D721Med (cell line): ENCODE measurements around the gene RUNX1.

Experiments
- DNase-seq: peaks from one replicate; pipeline ENCODE4 v3.0.0; 2011; ENCODE audit warnings: low spot score; ENCODE audit not compliant: insufficient read length
- FAIRE-seq: peaks from 2 replicates; lab custom pipeline; 2011; peaks lifted over from hg19 to GRCh38; lab: Jason Lieb, UNC
- TF ChIP-seq, protein P1 (sequence below): IDR thresholded peaks from 2 replicates; pipeline ENCODE4 v1.5.1; 2012; ENCODE audit warnings: mild to moderate bottlenecking, control low read depth; ENCODE audit not compliant: insufficient read depth; ENCODE audit errors: missing control alignments

The RUNX1 gene

GRCh38 chr21:34857874-34858273 lies 191.2 kb downstream of the RUNX1 start:
- DNase-seq (no peak), FAIRE-seq (no peak)
- TF ChIP-seq, protein P1, sequence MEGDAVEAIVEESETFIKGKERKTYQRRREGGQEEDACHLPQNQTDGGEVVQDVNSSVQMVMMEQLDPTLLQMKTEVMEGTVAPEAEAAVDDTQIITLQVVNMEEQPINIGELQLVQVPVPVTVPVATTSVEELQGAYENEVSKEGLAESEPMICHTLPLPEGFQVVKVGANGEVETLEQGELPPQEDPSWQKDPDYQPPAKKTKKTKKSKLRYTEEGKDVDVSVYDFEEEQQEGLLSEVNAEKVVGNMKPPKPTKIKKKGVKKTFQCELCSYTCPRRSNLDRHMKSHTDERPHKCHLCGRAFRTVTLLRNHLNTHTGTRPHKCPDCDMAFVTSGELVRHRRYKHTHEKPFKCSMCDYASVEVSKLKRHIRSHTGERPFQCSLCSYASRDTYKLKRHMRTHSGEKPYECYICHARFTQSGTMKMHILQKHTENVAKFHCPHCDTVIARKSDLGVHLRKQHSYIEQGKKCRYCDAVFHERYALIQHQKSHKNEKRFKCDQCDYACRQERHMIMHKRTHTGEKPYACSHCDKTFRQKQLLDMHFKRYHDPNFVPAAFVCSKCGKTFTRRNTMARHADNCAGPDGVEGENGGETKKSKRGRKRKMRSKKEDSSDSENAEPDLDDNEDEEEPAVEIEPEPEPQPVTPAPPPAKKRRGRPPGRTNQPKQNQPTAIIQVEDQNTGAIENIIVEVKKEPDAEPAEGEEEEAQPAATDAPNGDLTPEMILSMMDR, result no peak

DNA sequence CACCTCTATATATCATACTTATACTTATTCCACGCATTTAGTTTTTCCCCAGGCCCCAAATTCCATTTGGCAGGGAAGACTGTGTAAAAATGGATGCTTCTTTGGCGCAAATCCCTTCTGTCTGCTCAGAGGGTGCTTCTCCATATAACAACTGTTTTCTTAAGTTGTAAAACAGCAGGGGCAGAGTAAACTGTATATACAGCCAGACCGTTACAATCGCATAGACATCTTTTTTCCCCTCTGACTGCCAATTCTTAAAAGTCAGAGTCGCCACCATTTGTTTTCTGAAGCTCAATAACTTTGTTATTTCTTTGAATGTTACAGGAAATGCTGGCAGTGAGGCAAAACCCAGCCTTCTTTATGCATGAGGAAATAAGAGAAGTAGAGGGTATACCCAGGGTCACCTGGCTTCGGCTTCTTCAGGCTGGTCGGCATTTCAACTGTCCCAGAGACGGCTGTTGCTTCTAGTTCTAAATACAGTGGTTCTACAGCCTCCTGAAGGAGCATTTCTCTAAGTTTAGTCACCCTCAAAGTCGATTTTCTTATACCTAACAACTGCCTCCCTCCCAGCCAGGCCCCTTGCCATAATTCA lies 191.9 kb downstream of the RUNX1 start:
- no peak for DNase-seq

GRCh38 chr21:34852448-34852847 lies 196.7 kb downstream of the RUNX1 start:
- FAIRE-seq, result no peak
- TF ChIP-seq, protein P1, result no peak

More for the DNA sequence above, 191.9 kb downstream of the RUNX1 start:
- FAIRE-seq, result no peak
- TF ChIP-seq, protein P1, result no peak

GRCh38 chr21:34850166-34850690 lies 198.9 kb downstream of the RUNX1 start:
- TF ChIP-seq, protein P1, result no peak
- no peak for FAIRE-seq
- no peak for DNase-seq

More at GRCh38 chr21:34852448-34852847, 196.7 kb downstream of the RUNX1 start:
- DNase-seq, result no peak

GRCh38 chr21:34846601-34847112 lies 202.4 kb downstream of the RUNX1 start:
- DNase-seq (no peak), FAIRE-seq (no peak)
- TF ChIP-seq, protein P1, result no peak

DNA sequence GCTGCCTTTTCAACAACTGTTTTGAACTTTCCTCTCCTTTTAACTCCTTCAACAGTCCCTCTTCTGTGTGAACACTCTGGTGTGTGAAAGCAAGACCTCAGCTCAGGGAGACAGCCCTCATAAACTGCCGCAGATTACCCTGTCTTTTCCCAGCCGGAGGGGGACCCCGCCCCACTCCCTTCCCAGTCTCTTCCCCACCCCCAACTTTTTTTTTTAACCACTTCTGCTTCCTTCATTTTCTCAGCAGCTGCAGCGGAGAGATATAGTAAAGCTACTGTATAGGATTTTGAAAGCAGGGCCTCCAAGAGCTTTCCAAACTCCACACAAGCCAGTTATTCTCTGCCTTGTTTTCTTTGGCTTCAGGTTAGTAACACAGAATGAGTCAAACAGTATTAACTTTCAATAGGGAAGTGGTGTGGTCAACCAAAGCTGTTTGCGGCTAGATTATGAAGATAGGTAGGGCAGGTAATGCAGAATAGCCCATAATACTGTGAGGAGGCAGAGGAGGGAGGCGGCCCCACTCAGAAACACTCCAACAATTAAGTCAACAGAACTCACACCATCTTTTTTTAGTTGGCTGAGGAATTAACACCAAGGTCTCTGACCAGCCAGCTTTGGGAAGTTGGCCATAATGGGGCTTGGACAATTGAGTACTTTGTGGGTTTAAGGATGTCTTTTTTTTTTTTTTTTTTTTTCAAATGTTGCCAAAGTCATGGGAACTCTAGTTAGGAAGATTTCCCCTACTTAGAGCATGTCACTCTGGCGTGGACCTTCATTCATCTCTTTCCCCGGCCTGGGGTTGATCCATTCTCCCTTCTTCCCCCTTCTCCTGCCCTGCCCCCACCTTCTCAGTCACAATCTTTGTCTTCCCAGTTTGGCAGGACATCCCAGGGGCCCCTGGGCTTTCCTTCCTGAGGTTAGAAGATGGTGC lies 203.3 kb downstream of the RUNX1 start:
- no peak for DNase-seq

More for the DNA sequence above, 203.3 kb downstream of the RUNX1 start:
- TF ChIP-seq, protein P1, result no peak
- no peak for FAIRE-seq
